ENCODE results near the gene ZNF117.
"Not testable (repeated sequence)": the region's sequence is repeated elsewhere in the genome, so short reads cannot be mapped to it uniquely, and the experiment has no call there.

DNA sequence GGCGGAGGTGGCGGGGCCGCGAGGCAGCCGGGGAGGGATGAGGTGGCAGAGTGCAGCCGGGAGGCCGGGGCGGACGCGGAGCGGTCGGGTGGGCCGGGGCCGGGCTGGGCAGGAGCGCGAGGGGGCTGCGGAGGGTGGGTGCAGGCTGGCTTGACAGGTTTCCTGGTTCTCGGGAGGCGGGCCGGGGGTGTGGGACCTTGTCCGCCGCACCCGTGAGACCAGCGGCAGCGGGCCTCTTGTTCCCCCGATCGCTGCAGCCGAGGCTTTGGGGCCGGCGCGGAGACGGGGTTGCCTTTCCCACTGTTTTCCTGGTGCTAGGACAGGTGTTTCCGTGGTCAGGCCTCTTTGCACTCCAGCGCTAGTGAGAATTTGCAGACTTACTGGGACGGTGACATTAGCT, 47.9 kb upstream of the ZNF117 start:
- TF ChIP-seq, protein P1, sequence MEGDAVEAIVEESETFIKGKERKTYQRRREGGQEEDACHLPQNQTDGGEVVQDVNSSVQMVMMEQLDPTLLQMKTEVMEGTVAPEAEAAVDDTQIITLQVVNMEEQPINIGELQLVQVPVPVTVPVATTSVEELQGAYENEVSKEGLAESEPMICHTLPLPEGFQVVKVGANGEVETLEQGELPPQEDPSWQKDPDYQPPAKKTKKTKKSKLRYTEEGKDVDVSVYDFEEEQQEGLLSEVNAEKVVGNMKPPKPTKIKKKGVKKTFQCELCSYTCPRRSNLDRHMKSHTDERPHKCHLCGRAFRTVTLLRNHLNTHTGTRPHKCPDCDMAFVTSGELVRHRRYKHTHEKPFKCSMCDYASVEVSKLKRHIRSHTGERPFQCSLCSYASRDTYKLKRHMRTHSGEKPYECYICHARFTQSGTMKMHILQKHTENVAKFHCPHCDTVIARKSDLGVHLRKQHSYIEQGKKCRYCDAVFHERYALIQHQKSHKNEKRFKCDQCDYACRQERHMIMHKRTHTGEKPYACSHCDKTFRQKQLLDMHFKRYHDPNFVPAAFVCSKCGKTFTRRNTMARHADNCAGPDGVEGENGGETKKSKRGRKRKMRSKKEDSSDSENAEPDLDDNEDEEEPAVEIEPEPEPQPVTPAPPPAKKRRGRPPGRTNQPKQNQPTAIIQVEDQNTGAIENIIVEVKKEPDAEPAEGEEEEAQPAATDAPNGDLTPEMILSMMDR (IDR thresholded peaks at IDR 0.05 in 2 of 3, conservative IDR thresholded peaks at IDR 0.05 in 1 of 3; ENCODE audit: insufficient read depth in 2 of 3, low read depth in 1 of 3, low read length in 3 of 3): not testable (repeated sequence)
- not testable (repeated sequence) for TF ChIP-seq SREBF2 (CRISPR knock-in tag; IDR thresholded peaks at IDR 0.05); ZNF696 (CRISPR knock-in tag; conservative IDR thresholded peaks at IDR 0.05); RBM39 (optimal IDR thresholded peaks at IDR 0.05; ENCODE audit: low read depth, low read length); ZNF274 (IDR thresholded peaks at IDR 0.05; ENCODE audit: borderline replicate concordance, low read depth, low read length); EZH2 (IDR thresholded peaks at IDR 0.05; ENCODE audit: borderline replicate concordance, low read depth, low read length); PHB2 (IDR thresholded peaks at IDR 0.05; ENCODE audit: low read depth); NCOA2 (IDR thresholded peaks at IDR 0.05; ENCODE audit: partially characterized antibody in 2 of 2); RREB1 (CRISPR knock-in tag; IDR thresholded peaks at IDR 0.05); HDAC8 (tag; IDR thresholded peaks at IDR 0.05)

Data from K562 (cell line).